CD4-positive, alpha-beta T cell treated with Interferon gamma for 1 hour (primary cell): ENCODE measurements around the gene TRAF3.
A peak's percentile ranks its signal among the peaks of the same experiment; 100 is the strongest.

Source experiments
- DNase-seq: peaks from one replicate; pipeline ENCODE4 v3.0.0-alpha.2; 2020

The TRAF3 gene

GRCh38 chr14:102897299-102898027, 120.2 kb downstream of the TRAF3 start:
- DNase-seq = no peak

- DNase-seq = no peak
Measured at GRCh38 chr14:102898298-102898697, 121.0 kb downstream of the TRAF3 start.

GRCh38 chr14:102898776-102899515, 121.7 kb downstream of the TRAF3 start:
- peak; percentile 36 for DNase-seq

- DNase-seq = no peak
Measured at GRCh38 chr14:102899516-102899900, 122.3 kb downstream of the TRAF3 start.

- DNase-seq = peak; percentile 51
Measured at GRCh38 chr14:102900631-102901571, 123.7 kb downstream of the TRAF3 start.

- peak; percentile 72 for DNase-seq
Measured at GRCh38 chr14:102901633-102902032, 124.4 kb downstream of the TRAF3 start.

GRCh38 chr14:102902086-102902485, 124.8 kb downstream of the TRAF3 start:
- DNase-seq = no peak

GRCh38 chr14:102902523-102903247, 125.4 kb downstream of the TRAF3 start:
- no peak for DNase-seq

GRCh38 chr14:102903248-102903888, 126.1 kb downstream of the TRAF3 start:
- no peak for DNase-seq

- no peak for DNase-seq
Measured at GRCh38 chr14:102903889-102904512, 126.8 kb downstream of the TRAF3 start.

GRCh38 chr14:102905116-102906108, 128.2 kb downstream of the TRAF3 start:
- no peak for DNase-seq

- DNase-seq = no peak
Measured at GRCh38 chr14:102906616-102907302, 129.5 kb downstream of the TRAF3 start.

GRCh38 chr14:102907303-102907844, 130.1 kb downstream of the TRAF3 start:
- DNase-seq = peak; percentile 34

GRCh38 chr14:102907980-102908730, 130.9 kb downstream of the TRAF3 start:
- DNase-seq = no peak

- no peak for DNase-seq
Measured at GRCh38 chr14:102908766-102909455, 131.7 kb downstream of the TRAF3 start.

- no peak for DNase-seq
Measured at GRCh38 chr14:102909462-102909861, 132.2 kb downstream of the TRAF3 start.

GRCh38 chr14:102909911-102910310, 132.7 kb downstream of the TRAF3 start:
- no peak for DNase-seq

GRCh38 chr14:102910442-102910841, 133.2 kb downstream of the TRAF3 start:
- DNase-seq = no peak
